Measurements from ENCODE around the gene CAPN10.

Gene CAPN10

GRCh38 chr2:240604291-240604938 lies 17.9 kb downstream of the CAPN10 start:
- Histone ChIP-seq H3K27me3 (ENCODE audit: insufficient read depth, low read length, poor library complexity) (no peaks in the 10 kb centered on the region), H3K4me2 (ENCODE audit: insufficient read depth, low read length) (no peak overlapping the region), H3K79me2 (ENCODE audit: insufficient read depth, low read length) (no peaks in the 10 kb centered on the region), H3K4me3 (ENCODE audit: low read depth in 1 of 2, low read length in 2 of 2) (no peak overlapping the region), H3K27ac (ENCODE audit: low read length) (no peak overlapping the region), H2AFZ (ENCODE audit: low read depth, low read length) (no peak overlapping the region), H3K9me3 (ENCODE audit: insufficient read depth, low read length, severe bottlenecking) (no peaks in the 10 kb centered on the region), H3K9ac (ENCODE audit: low read depth, low read length) (no peak overlapping the region), H4K20me1 (ENCODE audit: insufficient read depth, low read length) (peaks cover 3% of the 10 kb centered on the region; the same call in 1 of the 2 replicates), H3K36me3 (ENCODE audit: insufficient read depth, low read length) (peaks cover 8% of the 10 kb centered on the region; the same call in 1 of the 2 replicates), H3K4me1 (ENCODE audit: insufficient read depth, low read length) (no peaks in the 10 kb centered on the region)
- DNase-seq (no peak), ATAC-seq (ENCODE audit: insufficient read depth, low read depth) (peak; percentile 40; the same call in 2 of the 3 replicates)
- TF ChIP-seq CTCF (IDR thresholded peaks at IDR 0.05; ENCODE audit: borderline replicate concordance, extremely low read depth, low read length, poor library complexity, severe bottlenecking), result peak; percentile 28
- no peak for TF ChIP-seq EZH2 (IDR thresholded peaks at IDR 0.05; ENCODE audit: borderline replicate concordance, low read depth, low read length, severe bottlenecking)

- H3K36me3 ChIP-seq (ENCODE audit: insufficient read depth, low read length), result peaks cover 6% of the 10 kb centered on the region; the same call in 1 of the 2 replicates
- H3K27ac ChIP-seq (ENCODE audit: low read length), result no peak overlapping the region
- DNase-seq, result no peak
- H3K27me3 ChIP-seq (ENCODE audit: insufficient read depth, low read length, poor library complexity), result no peaks in the 10 kb centered on the region
- H3K79me2 ChIP-seq (ENCODE audit: insufficient read depth, low read length), result no peaks in the 10 kb centered on the region
- no peak overlapping the region for H2AFZ ChIP-seq (ENCODE audit: low read depth, low read length)
- no peak for TF ChIP-seq CTCF (IDR thresholded peaks at IDR 0.05; ENCODE audit: borderline replicate concordance, extremely low read depth, low read length, poor library complexity, severe bottlenecking)
- no peak for TF ChIP-seq EZH2 (IDR thresholded peaks at IDR 0.05; ENCODE audit: borderline replicate concordance, low read depth, low read length, severe bottlenecking)
- H4K20me1 ChIP-seq (ENCODE audit: insufficient read depth, low read length), result peaks cover 3% of the 10 kb centered on the region; the same call in 1 of the 2 replicates
- no peak overlapping the region for H3K4me2 ChIP-seq (ENCODE audit: insufficient read depth, low read length)
- no peaks in the 10 kb centered on the region for H3K9me3 ChIP-seq (ENCODE audit: insufficient read depth, low read length, severe bottlenecking)
- H3K9ac ChIP-seq (ENCODE audit: low read depth, low read length), result no peak overlapping the region
- ATAC-seq (ENCODE audit: insufficient read depth, low read depth), result no peak
- no peak overlapping the region for H3K4me3 ChIP-seq (ENCODE audit: low read depth in 1 of 2, low read length in 2 of 2)
- no peaks in the 10 kb centered on the region for H3K4me1 ChIP-seq (ENCODE audit: insufficient read depth, low read length)
These were observed 18.6 kb downstream of the CAPN10 start for GRCh38 chr2:240604939-240605716.

DNA sequence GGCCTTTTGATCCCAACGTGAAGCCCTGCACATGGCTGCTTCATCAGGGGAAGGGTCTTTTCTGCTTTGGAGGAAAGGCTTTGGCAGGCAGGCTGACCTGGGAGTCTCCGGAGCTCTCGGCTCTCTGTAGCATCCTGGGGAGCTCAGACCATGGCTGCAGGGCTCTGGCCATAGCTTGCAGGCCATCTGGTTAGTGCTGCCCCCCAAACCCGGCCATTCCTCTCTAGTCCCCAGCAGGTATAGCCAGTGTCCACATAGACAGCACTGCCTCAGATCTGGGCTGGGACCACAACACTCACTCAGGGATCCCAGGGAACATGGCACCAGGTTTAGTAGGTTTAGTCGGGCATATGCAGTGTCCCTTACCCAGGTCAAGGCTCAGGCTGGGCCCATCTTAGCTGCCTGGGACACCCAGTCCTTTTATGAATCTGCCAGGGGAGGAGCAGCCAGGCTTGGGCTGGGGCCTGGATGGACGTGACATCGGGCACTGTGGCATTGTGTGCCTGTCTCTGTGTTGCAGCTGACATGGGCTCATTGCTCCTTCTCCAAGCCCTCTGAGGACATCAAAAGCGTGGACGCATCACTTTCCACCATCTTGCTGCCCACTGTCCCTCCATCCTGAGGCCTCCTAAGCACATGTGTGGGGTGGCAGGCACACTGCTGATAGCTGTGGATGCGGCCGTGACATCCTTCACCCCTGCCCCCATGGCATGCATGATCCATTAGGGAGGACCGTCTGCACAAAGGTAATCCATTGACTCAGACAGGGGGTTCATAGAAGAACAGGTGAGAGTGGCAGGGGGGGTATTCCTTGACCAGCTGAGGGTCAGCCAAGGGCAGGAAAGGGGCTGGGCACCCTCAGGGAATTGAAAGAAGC lies 19.6 kb downstream of the CAPN10 start:
- H3K9me3 ChIP-seq (ENCODE audit: insufficient read depth, low read length, severe bottlenecking), result no peaks in the 10 kb centered on the region
- H3K27ac ChIP-seq (ENCODE audit: low read length), result no peak overlapping the region
- ATAC-seq (ENCODE audit: insufficient read depth, low read depth), result no peak
- DNase-seq, result no peak
- no peaks in the 10 kb centered on the region for H3K36me3 ChIP-seq (ENCODE audit: insufficient read depth, low read length)
- H4K20me1 ChIP-seq (ENCODE audit: insufficient read depth, low read length), result no peaks in the 10 kb centered on the region; the same call in 1 of the 2 replicates
- H3K4me1 ChIP-seq (ENCODE audit: insufficient read depth, low read length), result no peaks in the 10 kb centered on the region
- no peak overlapping the region for H3K4me3 ChIP-seq (ENCODE audit: low read depth in 1 of 2, low read length in 2 of 2)
- H2AFZ ChIP-seq (ENCODE audit: low read depth, low read length), result no peak overlapping the region
- H3K27me3 ChIP-seq (ENCODE audit: insufficient read depth, low read length, poor library complexity), result no peaks in the 10 kb centered on the region
- no peak overlapping the region for H3K4me2 ChIP-seq (ENCODE audit: insufficient read depth, low read length)
- TF ChIP-seq EZH2 (IDR thresholded peaks at IDR 0.05; ENCODE audit: borderline replicate concordance, low read depth, low read length, severe bottlenecking) (no peak), CTCF (IDR thresholded peaks at IDR 0.05; ENCODE audit: borderline replicate concordance, extremely low read depth, low read length, poor library complexity, severe bottlenecking) (no peak)
- no peak overlapping the region for H3K9ac ChIP-seq (ENCODE audit: low read depth, low read length)
- H3K79me2 ChIP-seq (ENCODE audit: insufficient read depth, low read length), result no peaks in the 10 kb centered on the region
